GM04504 (cell line): ENCODE measurements around the gene NDUFAF8.

Experiments used
- DNase-seq: peaks from one replicate; pipeline ENCODE4 v3.0.0-alpha.2; 2012; ENCODE audit warnings: low read depth

Gene NDUFAF8

DNA sequence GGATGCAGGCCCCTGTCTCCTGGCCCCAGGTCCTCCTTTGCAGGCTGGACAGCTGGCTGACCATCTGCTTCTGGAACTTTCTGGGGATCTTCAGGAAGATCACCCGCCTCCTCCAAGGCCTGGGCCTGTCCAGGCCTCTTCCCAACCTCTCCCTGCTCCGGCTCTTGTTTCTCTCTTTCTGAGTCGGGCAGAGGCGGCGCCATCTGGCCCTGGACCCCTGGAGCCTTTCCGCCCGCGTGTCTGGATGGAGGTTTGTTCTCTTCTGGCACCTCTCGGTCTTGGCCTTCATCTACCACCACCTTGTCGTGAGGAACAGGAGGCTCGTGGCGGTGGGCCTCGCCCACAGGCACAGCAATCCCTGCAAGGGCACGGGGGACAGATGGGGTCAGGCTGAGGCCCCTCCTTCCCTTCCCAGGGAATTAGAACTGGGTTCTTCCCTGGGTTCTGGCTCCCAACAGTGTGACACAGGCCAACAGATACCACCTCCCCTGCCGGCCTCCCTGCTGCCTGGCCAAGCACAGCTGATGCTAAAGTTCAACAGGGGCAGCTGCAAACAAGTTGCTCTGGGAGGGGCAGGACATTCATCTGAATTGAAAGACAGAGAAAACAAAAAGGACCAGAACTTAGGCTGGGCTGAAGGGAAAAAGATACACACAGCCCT is 13.3 kb downstream of the NDUFAF8 start:
- DNase-seq = no peak

DNA sequence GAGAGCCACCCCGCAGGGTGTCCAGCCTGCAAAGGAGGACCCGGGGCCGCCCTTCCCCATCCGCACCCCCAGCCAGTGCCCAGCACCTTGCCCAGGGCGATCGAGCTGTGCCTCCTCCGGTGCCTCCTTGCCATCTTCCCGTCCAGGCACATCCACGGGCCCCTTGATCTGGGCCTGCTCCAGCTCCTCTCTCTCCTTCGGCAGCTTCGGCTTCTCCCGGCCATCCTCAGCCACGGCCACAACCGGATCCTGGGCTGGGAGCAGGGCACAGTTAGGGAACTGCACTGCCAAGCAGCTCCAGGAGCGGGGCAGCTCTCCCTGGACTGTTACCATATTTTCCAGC is 13.8 kb downstream of the NDUFAF8 start:
- no peak for DNase-seq

DNA sequence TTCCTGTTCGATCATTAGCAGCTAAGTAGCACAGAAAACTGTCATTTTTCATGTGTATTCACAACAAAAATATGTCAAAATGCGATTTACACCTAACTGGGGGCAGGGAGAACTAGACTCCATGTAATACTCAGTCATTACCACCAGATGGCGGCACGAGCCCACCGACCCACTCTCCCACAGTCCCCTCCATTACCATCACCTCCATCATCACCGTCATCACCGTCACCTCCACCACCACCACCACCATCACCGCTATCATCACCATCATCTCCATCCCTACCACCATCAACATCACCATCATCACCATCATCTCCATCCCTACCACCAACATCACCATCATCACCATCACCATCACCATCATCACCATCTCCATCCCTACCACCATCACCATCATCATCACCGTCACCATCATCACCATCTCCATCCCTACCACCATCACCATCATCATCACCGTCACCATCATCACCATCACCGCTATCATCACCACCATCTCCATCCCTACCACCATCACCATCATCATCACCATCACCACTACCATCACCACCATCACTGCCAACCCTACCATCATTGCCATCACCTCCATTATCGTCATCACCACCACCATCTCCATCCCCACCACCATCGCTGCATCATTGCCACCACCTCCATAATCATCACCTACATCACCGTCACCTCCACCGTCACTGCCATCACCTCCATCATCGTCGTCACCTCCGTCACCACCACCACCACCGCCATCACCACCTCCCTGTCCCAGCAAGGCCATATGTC is 14.4 kb downstream of the NDUFAF8 start:
- DNase-seq = no peak

DNA sequence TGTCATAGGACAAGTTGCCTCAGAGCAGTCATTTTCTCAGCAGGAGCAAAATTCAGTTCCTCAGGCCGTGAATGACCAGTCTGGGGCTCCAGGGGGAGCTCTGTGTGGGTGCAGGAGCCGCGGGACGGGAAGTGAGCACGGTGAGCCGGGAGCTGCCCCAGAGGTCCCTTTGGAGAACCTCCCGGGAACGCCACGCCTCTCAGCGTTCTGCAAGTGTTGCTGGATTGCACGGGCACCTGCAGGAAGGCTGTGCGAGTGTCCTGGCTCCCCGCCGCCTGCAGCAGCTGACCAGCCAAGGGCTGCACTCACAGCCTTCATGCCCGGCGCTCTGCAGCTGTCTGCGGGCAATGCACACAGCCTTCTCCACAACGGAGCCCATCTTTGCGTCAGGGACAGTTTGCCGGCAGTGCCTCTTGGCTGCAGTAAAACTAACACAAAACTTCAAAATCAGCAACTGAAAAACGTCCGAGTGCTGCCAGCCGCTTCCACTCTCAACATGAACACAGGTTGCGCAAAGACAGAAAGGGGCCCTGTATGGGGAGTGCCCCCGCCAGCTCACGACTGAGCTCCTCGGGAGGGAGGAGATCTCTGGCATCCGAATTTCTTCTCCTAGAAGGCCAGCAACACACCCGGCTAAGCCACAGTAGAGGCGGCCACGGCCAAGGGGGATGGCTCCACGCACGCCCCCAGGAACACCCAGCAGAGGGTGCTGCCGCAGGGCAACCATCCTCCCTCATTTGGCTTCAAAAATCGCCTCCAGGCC is 16.0 kb downstream of the NDUFAF8 start:
- DNase-seq = peak; percentile 63

DNA sequence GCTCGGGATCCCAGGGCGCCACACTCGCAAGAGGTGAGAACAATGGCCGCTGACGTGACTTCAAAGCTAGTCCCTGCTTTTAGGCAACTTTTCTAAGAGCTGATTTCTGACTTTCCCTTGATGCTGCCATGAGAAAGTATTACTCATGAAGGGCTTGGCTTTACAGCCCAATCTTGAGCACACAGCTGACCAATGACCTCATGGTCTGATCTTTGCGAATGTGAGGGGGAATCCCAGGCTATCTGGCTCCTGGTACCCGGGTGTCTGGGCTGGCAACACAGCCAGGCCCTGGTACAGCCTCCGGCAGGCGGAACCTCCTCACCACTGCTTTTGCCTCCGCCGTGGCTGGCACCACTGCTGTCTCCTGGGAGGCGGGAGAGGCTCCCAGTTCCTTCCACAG is 17.5 kb downstream of the NDUFAF8 start:
- no peak for DNase-seq

DNA sequence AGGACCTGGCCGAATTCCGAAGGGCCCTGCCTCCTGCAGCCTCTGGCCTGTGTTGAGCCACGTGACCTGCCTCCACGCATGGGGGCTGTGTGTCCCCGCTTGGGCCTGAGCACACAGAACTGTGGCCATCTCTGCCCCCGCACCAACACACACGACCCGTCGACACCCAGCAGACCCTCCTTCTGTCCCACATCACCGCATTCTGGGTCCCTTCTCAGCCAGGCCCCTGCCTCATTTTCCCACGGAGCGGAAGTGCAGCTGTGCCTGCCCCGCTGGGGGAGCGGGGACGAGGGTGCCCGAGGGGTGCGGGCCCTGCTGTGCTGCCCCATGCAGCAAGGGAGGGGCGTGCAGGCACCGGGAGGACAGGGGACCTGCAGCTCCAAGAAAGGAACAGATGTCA is 18.4 kb downstream of the NDUFAF8 start:
- no peak for DNase-seq

DNA sequence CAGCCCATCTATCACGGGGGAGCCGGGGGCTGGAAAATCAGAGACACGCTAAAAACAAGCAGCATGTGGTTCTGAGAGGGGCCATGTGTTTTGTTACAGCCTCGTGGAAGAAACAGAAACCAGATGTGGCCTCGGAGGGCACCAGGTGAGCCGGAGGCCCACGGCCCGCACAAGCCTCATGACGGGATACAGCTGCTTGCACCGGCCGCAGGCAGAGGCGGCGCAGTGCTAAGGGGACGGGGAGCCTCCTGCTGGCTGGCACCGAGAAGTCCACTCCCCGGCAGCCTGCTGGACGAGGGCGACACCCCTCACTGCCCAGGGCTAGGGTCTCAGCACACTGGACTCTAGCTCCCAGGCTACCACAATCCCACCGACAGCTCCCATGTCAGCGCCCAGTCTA is 19.2 kb downstream of the NDUFAF8 start:
- DNase-seq = no peak

DNA sequence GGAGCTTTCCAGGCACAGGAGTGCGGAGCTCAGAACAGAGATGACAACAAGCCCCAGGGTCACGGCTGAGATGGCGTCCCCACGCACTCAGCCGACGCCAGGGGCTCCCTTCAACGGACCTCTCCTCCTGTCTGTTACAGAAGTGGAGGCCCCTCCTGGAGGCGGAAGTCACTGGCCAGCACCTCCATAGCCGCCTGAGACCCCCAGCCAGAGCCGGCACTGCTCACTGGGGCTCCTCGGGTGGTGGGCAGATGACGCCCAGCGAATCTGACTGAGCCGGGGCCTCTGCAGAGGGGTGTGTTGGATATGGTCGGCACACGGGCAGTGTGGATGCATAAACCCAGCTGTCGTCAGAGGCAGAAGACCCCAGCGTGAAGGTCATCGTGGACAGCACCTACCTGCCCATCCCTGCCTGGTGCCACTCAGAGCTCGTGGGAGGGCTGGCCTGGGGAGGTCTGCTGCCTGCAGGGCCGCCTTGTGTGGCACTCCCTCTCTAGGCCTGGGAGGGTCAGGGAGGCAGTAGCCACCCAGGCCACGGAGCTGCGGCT is 20.0 kb downstream of the NDUFAF8 start:
- no peak for DNase-seq

DNA sequence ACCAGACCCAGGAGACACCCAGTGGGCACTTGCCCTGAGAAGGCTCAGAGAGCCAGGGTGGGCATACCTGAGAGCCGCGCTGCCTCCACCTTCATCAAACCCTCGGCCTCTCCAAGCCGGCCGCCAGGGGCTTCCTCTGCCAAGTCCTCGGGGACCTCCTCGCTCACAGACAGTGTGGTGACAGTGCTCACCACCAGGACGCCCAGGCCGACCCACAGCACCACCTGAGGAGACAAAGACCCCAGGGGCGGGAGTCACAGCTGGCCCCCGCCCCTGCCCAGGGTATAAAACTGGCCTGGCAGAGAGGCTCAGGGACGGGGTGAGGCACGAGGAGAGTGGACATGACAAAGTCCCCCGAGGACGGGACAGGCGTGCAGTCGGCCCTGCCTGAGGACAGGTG is 21.1 kb downstream of the NDUFAF8 start:
- no peak for DNase-seq

DNA sequence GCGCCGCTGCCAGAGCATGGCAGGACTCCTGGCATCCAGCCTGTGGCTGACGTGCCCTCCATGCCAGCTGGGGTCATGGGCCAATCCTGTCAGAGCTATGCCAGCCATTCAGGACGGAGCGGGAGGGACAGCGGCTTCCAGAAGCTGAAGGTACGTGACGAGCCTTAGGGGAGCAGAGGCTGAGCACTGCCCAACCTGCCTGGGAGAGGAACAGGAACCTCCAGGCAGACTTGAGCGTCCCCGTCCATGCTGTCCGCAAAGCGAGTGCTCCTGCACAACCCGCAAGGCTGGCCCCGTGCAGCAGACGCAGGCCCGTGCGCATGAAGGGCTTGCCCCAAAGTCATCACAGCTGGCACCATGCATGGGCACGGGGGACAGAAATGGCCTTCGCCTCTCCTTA is 21.5 kb downstream of the NDUFAF8 start:
- DNase-seq = no peak

DNA sequence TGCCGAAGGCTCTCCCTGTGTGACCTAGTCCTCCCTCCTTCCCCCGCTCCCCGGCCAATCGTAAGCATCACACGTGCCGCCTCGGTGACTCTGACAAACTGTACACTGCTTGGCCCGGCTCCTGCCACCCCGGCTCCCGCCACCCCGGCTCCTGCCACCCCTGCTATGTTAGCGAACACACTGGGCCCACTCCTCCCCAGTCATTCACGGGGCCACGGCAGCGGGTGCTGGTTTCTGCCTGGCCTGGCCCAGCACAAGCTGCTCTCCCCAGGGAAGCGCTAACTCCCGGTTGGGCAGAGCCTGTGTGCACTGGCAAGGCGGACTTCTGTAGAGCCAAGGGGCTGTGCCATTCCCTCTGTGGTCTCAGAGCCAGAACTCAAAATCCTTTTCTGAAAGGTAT is 22.0 kb downstream of the NDUFAF8 start:
- no peak for DNase-seq

DNA sequence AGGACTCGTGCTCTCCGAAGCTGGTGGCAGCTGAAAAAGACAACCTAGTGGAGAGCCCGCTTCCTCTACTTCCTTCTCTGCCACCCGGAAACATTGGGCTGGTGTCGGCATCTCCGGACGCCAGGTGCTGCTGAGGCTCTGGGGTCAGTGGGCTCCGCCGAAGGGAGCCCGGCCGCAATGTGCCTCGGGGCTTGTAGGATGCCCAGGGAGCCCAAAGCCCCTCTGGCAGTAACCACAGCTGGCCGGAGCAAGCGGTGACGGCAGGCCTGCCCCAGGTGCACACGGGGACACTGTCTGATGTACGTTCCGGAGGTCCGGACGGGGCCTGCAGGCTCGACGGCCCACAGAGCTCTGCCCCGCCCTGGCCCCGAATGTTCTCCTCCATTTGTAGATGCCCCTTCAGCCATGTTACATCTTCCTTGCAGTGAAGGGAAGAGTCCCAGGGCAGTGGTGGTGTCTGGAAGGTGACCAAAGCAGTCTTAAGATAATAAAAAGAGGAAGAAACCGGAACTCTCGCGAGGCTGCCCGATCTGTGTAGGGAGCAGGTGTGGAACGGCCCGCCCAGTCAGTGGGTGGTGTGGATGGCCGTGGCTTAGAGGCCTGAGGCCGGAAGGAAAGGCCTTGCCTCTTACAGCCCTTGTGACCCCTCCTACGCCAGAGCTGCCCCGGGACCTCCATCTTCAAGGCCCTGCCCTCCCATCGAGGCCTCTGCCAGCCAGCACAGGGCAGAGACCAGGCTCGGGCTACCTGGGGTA is 22.6 kb downstream of the NDUFAF8 start:
- DNase-seq = no peak

DNA sequence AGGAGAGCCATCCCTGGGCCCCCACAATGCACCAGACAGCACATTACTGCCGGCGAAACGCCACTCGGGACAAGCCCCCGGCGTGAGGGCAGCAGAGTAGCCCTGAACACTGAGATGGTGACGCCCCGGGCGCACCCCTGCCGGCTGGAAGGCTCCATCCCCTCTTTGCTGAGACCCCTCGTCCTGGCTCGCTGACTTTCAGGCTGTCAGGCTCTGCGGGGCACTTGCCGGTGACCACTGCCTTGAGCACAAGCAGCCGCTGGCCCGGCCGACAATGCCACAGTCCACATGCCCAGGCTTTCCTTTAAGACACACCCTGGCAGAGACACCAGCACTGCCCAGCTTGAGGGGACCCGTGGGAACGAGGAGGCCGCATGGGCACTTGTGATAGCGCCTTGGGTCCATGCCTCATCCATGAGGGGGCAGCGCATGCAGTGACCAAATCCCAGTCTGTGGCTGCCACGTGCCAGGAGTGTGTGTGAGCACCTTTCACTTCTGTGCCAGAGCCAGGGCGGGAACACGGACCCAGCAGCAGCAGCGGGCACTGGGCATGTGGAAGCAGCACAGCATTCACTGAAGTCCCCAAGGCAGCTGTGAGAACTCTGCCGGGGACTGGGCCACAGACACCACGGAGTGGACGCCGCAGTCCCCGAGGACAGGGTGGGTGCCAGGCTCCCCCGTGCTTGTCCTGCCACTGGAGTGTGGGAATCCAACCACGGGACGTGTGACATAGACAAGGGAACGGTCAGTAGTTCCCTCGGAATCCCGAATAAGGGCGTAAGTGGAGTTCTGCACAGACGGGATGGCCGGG is 24.5 kb downstream of the NDUFAF8 start:
- DNase-seq = no peak

DNA sequence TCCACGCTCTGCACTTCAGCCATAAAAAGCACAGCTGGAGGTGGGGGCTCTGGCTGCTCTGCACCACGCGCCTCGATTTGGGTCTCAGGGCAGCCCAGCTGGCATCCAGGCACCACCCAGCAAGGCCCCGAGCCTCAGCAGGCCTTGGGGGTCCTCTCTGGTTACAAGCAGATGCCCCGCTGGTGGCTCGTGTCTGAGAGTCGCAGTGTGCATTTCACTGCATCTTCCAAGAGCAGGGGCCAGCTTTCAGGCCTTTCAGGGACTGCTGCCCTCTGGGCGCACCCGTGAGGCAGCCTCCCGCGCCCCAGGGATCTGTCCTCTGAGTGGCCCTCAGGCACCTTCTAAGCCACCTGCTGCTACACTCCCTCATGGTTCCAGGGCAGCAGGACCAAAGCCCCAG is 25.5 kb downstream of the NDUFAF8 start:
- no peak for DNase-seq

DNA sequence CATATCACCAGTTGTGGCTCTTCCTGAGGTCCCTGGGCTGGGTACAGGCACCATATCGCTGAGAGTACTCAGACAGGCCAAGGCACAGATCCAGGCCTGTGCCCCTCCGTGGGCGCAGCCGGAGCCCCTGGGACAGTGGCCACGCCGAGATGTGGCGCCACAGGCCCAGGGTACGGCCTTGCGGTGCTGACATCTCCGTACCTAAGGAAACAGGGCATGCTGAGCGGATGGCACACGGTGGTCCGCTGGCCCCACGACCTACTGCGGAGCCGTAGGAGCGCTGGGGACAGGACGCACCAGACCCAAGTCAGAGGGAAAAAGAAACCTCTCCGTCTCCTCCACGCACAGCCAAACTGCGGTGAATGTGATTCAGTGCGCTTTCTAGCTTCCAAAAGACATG is 26.5 kb downstream of the NDUFAF8 start:
- no peak for DNase-seq

DNA sequence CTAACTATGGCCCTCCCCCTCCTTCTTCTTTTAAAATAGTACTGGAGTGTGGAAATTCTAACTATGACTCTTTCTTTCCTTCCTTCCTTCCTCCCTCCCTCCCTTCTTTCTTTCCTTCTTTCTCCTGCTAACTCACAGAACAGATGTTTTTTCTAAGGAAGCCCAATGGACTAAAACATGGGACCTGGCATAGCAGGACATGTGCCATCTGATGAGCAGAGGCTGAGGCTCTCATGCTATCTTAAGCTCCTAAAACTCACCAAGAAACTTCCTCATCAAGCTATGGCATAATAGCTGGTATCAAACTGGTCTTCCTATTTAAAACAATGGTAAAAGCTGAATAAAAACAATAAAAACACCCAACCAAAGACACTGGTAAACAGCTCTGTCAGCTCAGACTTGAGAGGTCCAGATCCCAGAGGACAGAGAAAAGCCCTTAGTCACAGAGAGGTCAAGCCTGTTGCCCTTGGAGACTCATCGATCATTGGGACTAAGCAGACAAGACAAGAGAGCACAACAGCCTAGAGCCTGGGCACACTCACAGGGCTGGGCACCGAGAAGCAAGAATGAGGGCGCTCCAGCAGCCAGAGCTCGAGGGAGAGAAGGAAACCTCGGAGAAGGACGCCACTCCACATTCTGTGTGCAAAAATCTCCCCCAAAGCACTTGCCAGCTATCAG is 28.4 kb downstream of the NDUFAF8 start:
- DNase-seq = no peak

DNA sequence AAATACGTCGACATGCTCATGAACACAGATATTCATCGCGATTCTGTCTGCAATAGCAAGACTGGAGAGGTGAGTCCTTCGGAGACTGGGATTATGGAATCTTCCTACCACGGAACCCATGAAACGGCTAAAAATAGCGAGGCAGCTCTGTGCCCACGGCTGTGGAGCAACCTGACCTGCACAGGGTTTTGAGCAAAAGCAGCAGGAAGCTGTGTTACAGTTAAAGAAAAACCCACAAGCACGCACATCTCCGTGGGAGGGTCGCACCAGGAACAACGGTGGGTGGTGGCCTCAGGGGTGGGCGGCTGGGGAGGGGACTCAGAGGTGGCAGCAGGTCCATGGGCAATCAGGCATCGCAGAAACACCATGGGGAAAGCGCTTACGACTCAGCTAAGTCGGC is 31.2 kb downstream of the NDUFAF8 start:
- DNase-seq = no peak

DNA sequence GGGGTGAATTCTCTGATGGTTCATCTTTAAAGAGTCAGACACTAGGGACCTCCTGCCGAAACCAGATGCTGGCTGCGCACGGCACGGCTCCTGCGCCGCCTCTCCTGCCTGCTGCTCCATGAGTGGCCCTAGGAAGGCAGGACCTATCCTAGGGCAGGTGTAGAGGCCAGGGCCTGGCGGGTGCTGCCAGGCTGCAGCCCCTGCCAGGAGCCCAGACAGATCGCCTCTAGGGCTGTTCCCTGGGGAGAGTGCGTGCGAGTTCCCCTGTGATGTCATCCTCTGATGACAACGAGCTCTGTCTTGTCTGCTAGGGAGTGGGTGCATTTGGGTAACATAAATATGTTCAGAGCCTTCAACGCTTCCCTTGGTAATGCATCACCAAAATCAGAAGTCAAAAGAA is 32.1 kb downstream of the NDUFAF8 start:
- DNase-seq = no peak

DNA sequence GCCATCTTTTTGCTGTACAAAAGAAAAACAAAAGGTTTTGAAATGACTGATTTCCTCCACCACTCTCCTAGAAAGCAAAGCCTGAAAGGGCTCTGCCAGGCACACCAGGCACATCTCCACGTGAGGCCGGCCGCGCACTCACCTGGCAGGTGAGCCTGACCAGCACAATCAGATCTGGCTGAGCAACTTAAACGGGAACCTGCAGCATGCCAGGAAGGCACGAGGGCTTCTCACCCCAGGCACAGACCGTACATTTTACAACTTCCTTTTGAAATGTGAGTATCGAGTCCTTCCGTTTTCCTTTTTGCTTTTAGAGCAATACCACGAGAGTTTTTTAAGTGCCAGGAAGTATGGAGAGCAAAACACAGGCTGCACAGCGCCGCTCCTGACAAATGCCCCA is 33.5 kb downstream of the NDUFAF8 start:
- DNase-seq = no peak

DNA sequence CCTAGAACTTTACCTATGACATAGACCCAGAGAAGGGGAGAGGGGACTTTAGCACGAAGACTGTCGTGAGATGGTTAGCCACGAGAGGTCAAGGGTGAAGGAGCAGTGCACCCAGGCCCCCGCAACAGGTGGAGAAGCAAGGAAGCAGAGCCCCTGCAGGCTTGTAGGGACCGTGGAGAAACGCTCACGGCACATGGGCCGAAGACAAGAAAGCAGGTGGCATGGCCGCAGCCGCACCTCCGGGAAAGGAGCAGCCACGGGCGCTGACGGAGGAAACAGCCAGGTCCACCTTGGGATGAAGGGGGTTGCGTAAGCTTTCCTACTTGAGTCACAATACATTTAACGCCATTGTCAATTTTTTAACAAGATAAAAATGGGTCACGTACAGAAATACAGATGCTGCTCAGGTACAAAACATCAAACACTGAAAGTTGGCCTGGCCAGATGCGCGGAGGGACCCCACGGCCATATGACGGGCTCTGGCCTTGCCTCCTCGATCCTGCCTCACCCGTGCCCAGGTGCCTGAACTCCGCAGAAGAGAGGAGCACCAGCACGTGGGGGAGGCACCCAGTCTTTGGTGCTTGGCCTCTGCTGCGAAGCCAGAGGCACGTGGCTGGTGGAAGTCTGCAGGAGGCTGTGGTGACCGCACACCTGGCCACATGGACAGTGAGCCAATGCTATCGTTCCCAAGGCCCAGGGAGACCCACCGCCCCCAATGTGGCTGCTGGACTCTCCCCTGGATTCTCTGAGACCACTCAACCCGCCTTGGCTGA is 34.8 kb downstream of the NDUFAF8 start:
- no peak for DNase-seq
